Measurements from ENCODE around the gene MAGT1. TPM values are rescaled to one million over a fixed set of nuclear protein-coding genes. Genes with fewer than 3 reads are reported as not detected.
A peak's percentile ranks its signal among the peaks of the same experiment; 100 is the strongest.
"Not testable (repeated sequence)": the region's sequence is repeated elsewhere in the genome, so short reads cannot be mapped to it uniquely, and the experiment has no call there.

The MAGT1 gene
- total RNA-seq (2014; rRNA removed; shearing (Covaris generic)) (51.1 and 58.9 TPM in 2 replicates), polyA plus RNA-seq (2016; fragmentation: Nextera tagmentation; extraction: Ambion mirVana) (50.4 and 50.5 TPM in 2 replicates)

- no peaks in the 10 kb centered on the region for H3K27me3 ChIP-seq (replicated peaks; ENCODE audit: insufficient read depth)
- no peaks in the 10 kb centered on the region for H3K9me3 ChIP-seq (ENCODE audit: low read depth)
- 0 to 1% methylated on average over 35 to 38 of the region's 49 CpGs for WGBS, 2 experiments (ENCODE audit: low coverage in 1 of 2, low lambda C conversion rate in 2 of 2, missing lambda C conversion rate in 2 of 2)
- no peaks in the 10 kb centered on the region for H4K20me1 ChIP-seq (ENCODE audit: insufficient read depth)
- H3F3A ChIP-seq (ENCODE audit: insufficient read depth), result peaks cover 19% of the 10 kb centered on the region
- in situ Hi-C loops (cut with MboI), result no loop called here
- DNase-seq, result peak; percentile 94
- no peaks in the 10 kb centered on the region for H3K9me2 ChIP-seq (ENCODE audit: insufficient read depth)
- peak within 1 kb of the TSS; percentile 84 for H3K4me3 ChIP-seq
- H3K4me1 ChIP-seq (ENCODE audit: insufficient read depth), result peaks cover 5% of the 10 kb centered on the region; the same call in 1 of the 2 replicates
- H3K9ac ChIP-seq, result peak within 1 kb of the TSS; percentile 98
- peaks cover 56% of the 10 kb centered on the region for H3K79me2 ChIP-seq (ENCODE audit: insufficient read depth)
- no peaks in the 10 kb centered on the region for H3K36me3 ChIP-seq (ENCODE audit: low read depth)
- no peak for TF ChIP-seq EZH2phosphoT487 (IDR thresholded peaks at IDR 0.05; ENCODE audit: insufficient read depth, low read depth)
- no peak for TF ChIP-seq EZH2 (IDR thresholded peaks at IDR 0.05; ENCODE audit: insufficient read depth, poor library complexity, severe bottlenecking)
- peak within 1 kb of the TSS; percentile 86 for H3K4me2 ChIP-seq (ENCODE audit: unreplicated experiment)
- peak within 1 kb of the TSS; percentile 83 for H2AFZ ChIP-seq
- H3K27ac ChIP-seq, result peak within 1 kb of the TSS; percentile 97
These were observed at the start of gene MAGT1 for GRCh38 chrX:77894921-77895886. Gene MAGT1, minus strand, starts transcription at chrX:77895435. Its CDS starts 25 bp downstream, at chrX:77895410.

- H3K9me2 ChIP-seq (ENCODE audit: insufficient read depth); H3K36me3 ChIP-seq (ENCODE audit: low read depth); in situ Hi-C loops (cut with MboI); H3K27me3 ChIP-seq (replicated peaks; ENCODE audit: insufficient read depth); H3K4me1 ChIP-seq (ENCODE audit: insufficient read depth); DNase-seq; H3K79me2 ChIP-seq (ENCODE audit: insufficient read depth); H3K9ac ChIP-seq; H3K4me3 ChIP-seq; H3K9me3 ChIP-seq (ENCODE audit: low read depth); H3F3A ChIP-seq (ENCODE audit: insufficient read depth); H4K20me1 ChIP-seq (ENCODE audit: insufficient read depth); H3K27ac ChIP-seq; H3K4me2 ChIP-seq (ENCODE audit: unreplicated experiment); H2AFZ ChIP-seq: not testable (repeated sequence)
- WGBS, 2 experiments (ENCODE audit: low coverage in 1 of 2, low lambda C conversion rate in 2 of 2, missing lambda C conversion rate in 2 of 2), result 90 to 97% methylated on average over 6 of the region's 6 CpGs
These were observed 49.8 kb upstream of the MAGT1 start for GRCh38 chrX:77945031-77945430.

- DNase-seq, result no peak
- Histone ChIP-seq H3K27ac (no peak overlapping the region), H3F3A (ENCODE audit: insufficient read depth) (no peaks in the 10 kb centered on the region), H3K27me3 (replicated peaks; ENCODE audit: insufficient read depth) (no peaks in the 10 kb centered on the region), H3K36me3 (ENCODE audit: low read depth) (no peaks in the 10 kb centered on the region), H3K4me3 (no peak overlapping the region), H3K4me1 (ENCODE audit: insufficient read depth) (no peaks in the 10 kb centered on the region), H2AFZ (no peak overlapping the region), H3K9ac (no peak overlapping the region), H3K9me2 (ENCODE audit: insufficient read depth) (no peaks in the 10 kb centered on the region), H3K4me2 (ENCODE audit: unreplicated experiment) (no peak overlapping the region), H3K9me3 (ENCODE audit: low read depth) (no peaks in the 10 kb centered on the region), H4K20me1 (ENCODE audit: insufficient read depth) (no peaks in the 10 kb centered on the region), H3K79me2 (ENCODE audit: insufficient read depth) (no peaks in the 10 kb centered on the region)
- in situ Hi-C loops (cut with MboI), result no loop called here
- TF ChIP-seq EZH2 (IDR thresholded peaks at IDR 0.05; ENCODE audit: insufficient read depth, poor library complexity, severe bottlenecking) (no peak), EZH2phosphoT487 (IDR thresholded peaks at IDR 0.05; ENCODE audit: insufficient read depth, low read depth) (no peak)
- WGBS, 2 experiments (ENCODE audit: low coverage in 1 of 2, low lambda C conversion rate in 2 of 2, missing lambda C conversion rate in 2 of 2), result 78 to 89% methylated on average over 4 of the region's 4 CpGs
These were observed 42.9 kb upstream of the MAGT1 start for GRCh38 chrX:77938083-77938680.

GRCh38 chrX:77937291-77937690 is 42.1 kb upstream of the MAGT1 start:
- DNase-seq, result peak; percentile 23
- Histone ChIP-seq H3K9me3 (ENCODE audit: low read depth) (no peaks in the 10 kb centered on the region), H4K20me1 (ENCODE audit: insufficient read depth) (no peaks in the 10 kb centered on the region), H3K4me2 (ENCODE audit: unreplicated experiment) (no peak overlapping the region), H3F3A (ENCODE audit: insufficient read depth) (no peaks in the 10 kb centered on the region), H3K36me3 (ENCODE audit: low read depth) (no peaks in the 10 kb centered on the region), H3K9me2 (ENCODE audit: insufficient read depth) (no peaks in the 10 kb centered on the region), H3K9ac (no peak overlapping the region), H3K27ac (no peak overlapping the region), H3K4me3 (no peak overlapping the region), H3K27me3 (replicated peaks; ENCODE audit: insufficient read depth) (no peaks in the 10 kb centered on the region), H2AFZ (no peak overlapping the region), H3K4me1 (ENCODE audit: insufficient read depth) (no peaks in the 10 kb centered on the region), H3K79me2 (ENCODE audit: insufficient read depth) (no peaks in the 10 kb centered on the region)
- in situ Hi-C loops (cut with MboI), result no loop called here
- 95 to 96% methylated on average over 3 of the region's 3 CpGs for WGBS, 2 experiments (ENCODE audit: low coverage in 1 of 2, low lambda C conversion rate in 2 of 2, missing lambda C conversion rate in 2 of 2)
- TF ChIP-seq EZH2phosphoT487 (IDR thresholded peaks at IDR 0.05; ENCODE audit: insufficient read depth, low read depth), result no peak
- no peak for TF ChIP-seq EZH2 (IDR thresholded peaks at IDR 0.05; ENCODE audit: insufficient read depth, poor library complexity, severe bottlenecking)
